Omental fat pad (tissue), 4 donors: ENCODE measurements around the gene SCYGR1. TPM values are rescaled to one million over a fixed set of nuclear protein-coding genes. Genes with fewer than 3 reads are reported as not detected.
"Not testable (repeated sequence)": the region's sequence is repeated elsewhere in the genome, so short reads cannot be mapped to it uniquely, and the experiment has no call there.

ENCODE experiments used
- ATAC-seq: fragments of 150-250 bp; one replicate; pipeline ENCODE4 v1.9.1; 2016; ENCODE audit warnings: mild to moderate bottlenecking, moderate library complexity; ENCODE audit not compliant: low FRiP score
- DNase-seq: peaks from one replicate; pipeline ENCODE4 v3.0.0-alpha.2; 2019; ENCODE audit warnings: low spot score
- CTCF ChIP-seq, 3 donors: fragments of 450-650 bp; IDR thresholded peaks; one replicate each; pipeline ENCODE4 v1.5.1; 2016 to 2017; ENCODE audit warnings: antibody characterized with exemption in 3 of 3, mild to moderate bottlenecking in 3 of 3, moderate library complexity in 2 of 3
- total RNA-seq, 4 donors: library from RNA; depleted of rRNA; stranded (reverse); fragments of >200 nt; gene quantifications; one replicate each; pipeline ENCODE4 v1.1.0, GENCODE V29; 2016

SCYGR1 gene
- total RNA-seq, 4 donors from 2014 or later = not detected

- ATAC-seq (no peak), DNase-seq (no peak)
- TF ChIP-seq CTCF (IDR thresholded peaks at IDR 0.05) = no peak
These were observed 2.9 kb upstream of the SCYGR1 start for GRCh38 chr2:227390468-227391256.

- no peak for DNase-seq
- no peak for ATAC-seq
- TF ChIP-seq CTCF (IDR thresholded peaks at IDR 0.05) = no peak
These were observed 1.9 kb upstream of the SCYGR1 start for GRCh38 chr2:227389661-227390060.

- no peak for TF ChIP-seq CTCF (IDR thresholded peaks at IDR 0.05)
- DNase-seq = no peak
- ATAC-seq = no peak
These were observed 1.5 kb upstream of the SCYGR1 start for GRCh38 chr2:227389231-227389630.

GRCh38 chr2:227388537-227389011 is 825 bp upstream of the SCYGR1 start:
- TF ChIP-seq CTCF (IDR thresholded peaks at IDR 0.05) = no peak
- ATAC-seq (no peak), DNase-seq (no peak)

- ATAC-seq = no peak
- TF ChIP-seq CTCF (IDR thresholded peaks at IDR 0.05) = no peak
- no peak for DNase-seq
These were observed 1.1 kb downstream of the SCYGR1 start for GRCh38 chr2:227386630-227387029.

GRCh38 chr2:227383686-227384085 is 4.1 kb downstream of the SCYGR1 start:
- DNase-seq (no peak), ATAC-seq (no peak)
- no peak for TF ChIP-seq CTCF (IDR thresholded peaks at IDR 0.05)

- not testable (repeated sequence) for DNase-seq, ATAC-seq
These were observed 5.4 kb downstream of the SCYGR1 start for GRCh38 chr2:227382241-227382835.
